ENCODE measurements around the gene SUMO3.

DNA sequence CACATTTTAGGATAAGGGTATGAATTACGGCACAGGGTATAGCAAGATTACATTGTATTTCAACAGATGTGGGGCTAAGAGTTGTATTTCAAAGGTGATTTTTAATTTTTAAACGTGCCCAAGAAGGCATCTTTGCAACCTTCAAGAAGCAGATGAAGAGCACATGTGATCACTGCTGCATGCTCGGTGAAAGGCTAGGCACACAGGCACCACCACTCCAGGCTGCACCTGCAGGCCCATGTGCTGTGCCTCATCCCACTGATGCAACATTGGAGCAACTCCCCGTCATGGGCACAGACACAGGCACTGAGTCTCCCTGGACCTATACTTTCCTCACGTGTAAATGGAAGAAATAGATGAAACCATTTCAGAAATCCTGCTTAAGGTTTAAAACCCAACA, 39.8 kb downstream of the SUMO3 start:
- no peak for TF ChIP-seq POLR2A (IDR thresholded peaks at IDR 0.05; ENCODE audit: low read length)
- no peak for TF ChIP-seq GATA1 (IDR thresholded peaks at IDR 0.05; ENCODE audit: low read depth, low read length)

Measured in erythroblast (primary cell).